ENCODE data around the gene FOXP3.

GRCh38 chrX:49212861-49213260 lies 51.6 kb downstream of the FOXP3 start:
- TF ChIP-seq TAF1 (IDR thresholded peaks at IDR 0.05; ENCODE audit: low read depth) (no peak), MAX (IDR thresholded peaks at IDR 0.05) (no peak), EP300 (IDR thresholded peaks at IDR 0.05; ENCODE audit: borderline replicate concordance) (no peak), RAD21 (IDR thresholded peaks at IDR 0.05; ENCODE audit: low read depth) (no peak), CEBPB (IDR thresholded peaks at IDR 0.05) (no peak), TEAD4 (IDR thresholded peaks at IDR 0.05) (no peak), TCF12 (IDR thresholded peaks at IDR 0.05; ENCODE audit: low read depth) (no peak), EGR1 (IDR thresholded peaks at IDR 0.05) (no peak), CREB1 (IDR thresholded peaks at IDR 0.05; ENCODE audit: low read depth) (no peak), FOXM1 (IDR thresholded peaks at IDR 0.05; ENCODE audit: borderline replicate concordance, low read depth) (no peak), NFIC (IDR thresholded peaks at IDR 0.05) (no peak), ZBTB7A (IDR thresholded peaks at IDR 0.05; ENCODE audit: low read depth) (no peak), YY1 (IDR thresholded peaks at IDR 0.05; ENCODE audit: low read depth) (no peak)
- TF ChIP-seq, protein P1, sequence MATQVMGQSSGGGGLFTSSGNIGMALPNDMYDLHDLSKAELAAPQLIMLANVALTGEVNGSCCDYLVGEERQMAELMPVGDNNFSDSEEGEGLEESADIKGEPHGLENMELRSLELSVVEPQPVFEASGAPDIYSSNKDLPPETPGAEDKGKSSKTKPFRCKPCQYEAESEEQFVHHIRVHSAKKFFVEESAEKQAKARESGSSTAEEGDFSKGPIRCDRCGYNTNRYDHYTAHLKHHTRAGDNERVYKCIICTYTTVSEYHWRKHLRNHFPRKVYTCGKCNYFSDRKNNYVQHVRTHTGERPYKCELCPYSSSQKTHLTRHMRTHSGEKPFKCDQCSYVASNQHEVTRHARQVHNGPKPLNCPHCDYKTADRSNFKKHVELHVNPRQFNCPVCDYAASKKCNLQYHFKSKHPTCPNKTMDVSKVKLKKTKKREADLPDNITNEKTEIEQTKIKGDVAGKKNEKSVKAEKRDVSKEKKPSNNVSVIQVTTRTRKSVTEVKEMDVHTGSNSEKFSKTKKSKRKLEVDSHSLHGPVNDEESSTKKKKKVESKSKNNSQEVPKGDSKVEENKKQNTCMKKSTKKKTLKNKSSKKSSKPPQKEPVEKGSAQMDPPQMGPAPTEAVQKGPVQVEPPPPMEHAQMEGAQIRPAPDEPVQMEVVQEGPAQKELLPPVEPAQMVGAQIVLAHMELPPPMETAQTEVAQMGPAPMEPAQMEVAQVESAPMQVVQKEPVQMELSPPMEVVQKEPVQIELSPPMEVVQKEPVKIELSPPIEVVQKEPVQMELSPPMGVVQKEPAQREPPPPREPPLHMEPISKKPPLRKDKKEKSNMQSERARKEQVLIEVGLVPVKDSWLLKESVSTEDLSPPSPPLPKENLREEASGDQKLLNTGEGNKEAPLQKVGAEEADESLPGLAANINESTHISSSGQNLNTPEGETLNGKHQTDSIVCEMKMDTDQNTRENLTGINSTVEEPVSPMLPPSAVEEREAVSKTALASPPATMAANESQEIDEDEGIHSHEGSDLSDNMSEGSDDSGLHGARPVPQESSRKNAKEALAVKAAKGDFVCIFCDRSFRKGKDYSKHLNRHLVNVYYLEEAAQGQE (IDR thresholded peaks at IDR 0.05; ENCODE audit: low read depth) = no peak

Measured in Ishikawa (cell line).